Fibroblast of gingiva (primary cell): ENCODE results near the gene DMRTB1.

Experiments
- DNase-seq: peaks from one replicate; pipeline ENCODE4 v3.0.0-alpha.2; 2011; ENCODE audit warnings: low read depth

The DMRTB1 gene

DNA sequence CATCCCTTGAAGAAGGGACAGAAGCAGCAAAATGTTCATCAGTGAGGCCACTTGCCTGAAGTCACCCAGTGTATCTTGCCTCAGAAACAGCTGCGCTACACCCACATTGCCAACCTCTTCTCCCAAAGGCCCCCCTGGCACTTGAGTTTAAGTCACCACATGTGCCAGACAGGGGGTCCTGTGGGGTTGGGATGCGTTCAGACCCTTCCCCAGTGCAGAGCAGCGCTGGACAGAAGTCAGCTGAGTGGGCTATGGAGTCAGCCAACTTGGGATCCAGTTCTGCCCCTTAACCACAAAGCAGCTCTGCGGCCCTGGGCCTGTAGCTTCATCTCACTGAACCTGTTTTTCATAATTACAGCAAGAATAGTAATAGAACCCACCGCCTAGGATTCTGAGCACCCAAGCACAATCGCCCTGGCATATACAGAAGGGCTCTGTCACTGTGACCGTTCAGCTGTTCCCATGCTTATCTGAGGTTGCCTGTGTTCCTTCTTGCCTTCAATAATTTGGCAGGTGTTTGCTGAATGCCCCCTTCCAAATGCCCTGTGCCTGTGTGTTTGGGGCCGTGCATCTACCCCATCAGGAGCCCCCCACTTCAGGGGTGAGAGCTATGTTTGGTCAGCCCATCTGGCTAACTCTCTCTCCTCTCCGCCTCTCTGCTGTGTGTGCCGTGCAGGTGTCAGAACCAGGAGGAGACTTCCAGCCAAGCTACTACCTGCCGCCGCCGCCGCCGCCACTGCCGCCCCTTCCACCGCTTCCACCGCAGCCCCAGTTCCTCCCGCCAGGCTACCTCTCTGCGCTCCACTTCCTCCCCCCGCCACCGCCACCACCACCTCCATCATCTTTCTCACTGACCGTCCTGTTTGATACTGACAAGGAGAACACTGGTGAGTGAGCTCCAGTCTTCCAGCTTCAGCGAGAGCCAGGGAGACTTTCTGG lies 5.0 kb downstream of the DMRTB1 start:
- DNase-seq = no peak

- no peak for DNase-seq
Measured at GRCh38 chr1:53465023-53465957, 6.1 kb downstream of the DMRTB1 start.

- no peak for DNase-seq
Measured at GRCh38 chr1:53467391-53467790, 8.2 kb downstream of the DMRTB1 start.

- DNase-seq = no peak
Measured at GRCh38 chr1:53468374-53468773, 9.2 kb downstream of the DMRTB1 start.

GRCh38 chr1:53469373-53469772 lies 10.2 kb downstream of the DMRTB1 start:
- DNase-seq = no peak

GRCh38 chr1:53470155-53470554 lies 11.0 kb downstream of the DMRTB1 start:
- DNase-seq = peak; percentile 45

DNA sequence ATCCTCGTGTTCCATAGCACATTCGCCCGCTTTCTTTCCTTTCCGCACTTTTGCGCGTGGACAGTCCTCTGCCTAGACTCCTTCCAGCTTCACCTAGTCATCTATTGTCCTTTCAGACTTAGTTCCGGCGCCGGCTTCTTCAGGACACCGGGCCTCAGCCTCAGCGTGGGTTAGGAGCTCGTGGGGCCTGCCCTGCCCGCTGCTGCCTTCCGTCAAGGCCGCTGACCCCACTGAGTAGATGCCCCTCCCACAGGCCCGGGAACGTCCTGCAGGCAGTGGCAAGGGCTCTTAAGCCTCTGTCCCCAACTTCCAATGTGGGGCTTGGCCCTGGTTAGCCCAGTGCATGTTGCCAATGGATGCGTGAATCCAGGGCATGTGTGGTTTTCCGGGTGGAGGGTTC lies 11.4 kb downstream of the DMRTB1 start:
- no peak for DNase-seq

- DNase-seq = no peak
Measured at GRCh38 chr1:53471000-53471399, 11.8 kb downstream of the DMRTB1 start.

DNA sequence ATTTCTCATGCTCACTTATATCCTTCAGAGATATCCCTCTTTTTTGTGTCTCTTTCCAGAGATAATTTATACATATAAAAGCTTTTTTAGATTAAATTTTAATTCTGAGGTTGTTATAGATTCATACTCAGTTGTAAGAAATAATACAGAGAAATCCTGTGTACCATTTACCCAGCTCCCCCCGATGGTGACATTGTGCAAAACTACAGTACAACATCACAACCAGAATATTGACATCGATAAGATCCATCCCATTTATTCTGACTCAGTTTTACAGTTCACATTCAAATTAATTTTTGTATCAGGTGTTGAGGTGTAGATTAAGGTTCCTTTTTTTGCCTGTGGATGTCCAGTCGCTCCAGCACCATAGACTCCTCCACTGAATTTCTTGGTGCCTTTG lies 14.3 kb downstream of the DMRTB1 start:
- DNase-seq = no peak

DNA sequence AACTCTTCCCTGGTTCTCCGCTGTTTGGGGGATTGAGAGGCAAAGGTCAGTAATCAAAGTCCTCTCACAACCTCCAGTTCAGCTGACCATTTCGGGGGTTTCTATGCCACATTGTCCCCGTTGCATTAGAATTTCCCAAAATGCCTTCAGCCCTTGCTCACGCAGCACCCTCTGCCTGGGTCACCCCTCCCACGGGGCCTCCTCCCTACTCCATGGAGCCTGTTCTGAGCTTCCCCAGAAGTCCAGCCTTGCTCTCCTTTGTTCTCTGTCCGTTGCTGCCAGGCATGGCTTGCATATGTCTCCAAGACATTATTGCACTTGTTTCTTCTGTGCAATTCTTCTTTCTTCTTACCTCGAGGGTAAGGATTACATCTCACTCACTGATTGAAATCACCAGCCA lies 16.5 kb downstream of the DMRTB1 start:
- no peak for DNase-seq

DNA sequence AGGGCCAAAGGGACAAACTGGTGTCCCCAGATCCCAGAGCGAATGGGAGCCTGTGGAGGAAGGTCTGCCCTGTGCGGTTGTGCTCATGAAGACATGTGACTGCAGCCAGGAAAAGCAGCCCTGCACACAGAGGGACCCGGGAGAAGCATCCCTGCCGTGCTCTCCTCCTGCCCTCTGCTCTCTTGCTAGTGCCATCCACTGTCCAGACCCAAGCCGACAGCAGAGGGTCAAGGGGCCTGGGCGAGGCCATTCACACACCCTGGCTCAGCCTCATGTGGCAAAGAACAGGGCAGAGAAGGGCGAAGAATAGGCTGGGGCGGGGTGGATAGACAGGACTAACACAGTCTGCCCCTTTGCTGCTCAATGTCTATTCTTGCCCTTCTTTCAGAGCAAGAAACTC lies 17.4 kb downstream of the DMRTB1 start:
- DNase-seq = no peak

DNA sequence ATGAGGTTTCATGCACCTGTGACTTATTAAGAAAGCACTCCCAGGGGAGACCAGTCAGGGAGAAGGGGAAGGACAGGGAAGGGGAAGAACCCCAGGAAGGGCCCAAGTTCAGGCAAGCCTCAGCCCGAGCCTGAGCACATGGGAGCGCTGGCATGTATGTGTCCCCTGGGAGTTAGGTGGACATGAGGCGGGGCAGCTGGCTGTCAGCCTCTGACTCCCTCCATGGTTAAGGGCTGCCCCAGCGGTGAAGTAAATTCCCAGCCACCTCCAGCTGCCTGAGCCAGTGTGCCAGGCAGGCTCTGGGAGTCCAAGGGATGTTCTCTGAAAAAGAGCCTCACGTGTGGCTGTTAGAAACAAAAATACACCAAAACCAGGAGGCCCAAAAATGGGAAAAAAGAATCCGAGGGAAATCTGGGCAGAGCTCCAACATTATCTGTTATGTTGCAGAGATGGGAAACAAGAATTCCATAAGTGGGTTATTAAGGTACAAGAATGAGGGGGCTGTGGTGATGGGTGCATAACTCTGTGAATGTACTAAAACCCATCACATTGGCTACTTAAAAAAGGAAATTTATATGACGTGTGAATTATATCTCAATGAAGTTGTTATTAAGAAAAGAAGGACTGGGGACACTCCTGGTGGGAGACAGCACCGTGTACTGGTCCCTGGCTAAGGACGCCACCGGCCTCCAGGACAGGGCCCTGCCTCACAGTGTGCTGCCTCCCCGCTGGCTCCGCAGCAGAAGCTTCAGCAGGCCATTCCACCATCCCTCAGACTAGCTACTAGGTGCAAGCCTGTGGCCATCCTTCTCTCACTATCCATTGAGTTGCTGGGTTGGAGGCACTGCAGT lies 18.7 kb downstream of the DMRTB1 start:
- no peak for DNase-seq

- DNase-seq = no peak
Measured at GRCh38 chr1:53478502-53478818, 19.3 kb downstream of the DMRTB1 start.

DNA sequence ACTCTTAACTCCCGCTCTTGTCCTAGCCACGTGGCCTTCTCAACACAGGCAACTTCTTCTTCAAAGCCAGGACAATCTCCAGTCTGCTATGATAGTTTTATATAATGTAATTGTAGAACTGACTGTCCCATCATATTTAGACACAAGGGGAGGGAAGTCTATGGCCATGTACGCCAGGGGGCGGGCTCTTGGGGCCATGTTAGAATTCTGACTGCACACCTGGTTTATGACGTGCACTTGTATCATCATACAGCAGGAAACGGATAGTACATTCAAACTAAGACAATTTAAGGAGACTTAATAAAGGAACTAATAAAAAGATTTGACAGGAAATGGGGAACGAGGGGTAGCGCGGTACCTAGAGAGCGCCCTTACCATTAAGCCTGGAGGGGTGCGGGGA lies 21.5 kb downstream of the DMRTB1 start:
- no peak for DNase-seq

DNA sequence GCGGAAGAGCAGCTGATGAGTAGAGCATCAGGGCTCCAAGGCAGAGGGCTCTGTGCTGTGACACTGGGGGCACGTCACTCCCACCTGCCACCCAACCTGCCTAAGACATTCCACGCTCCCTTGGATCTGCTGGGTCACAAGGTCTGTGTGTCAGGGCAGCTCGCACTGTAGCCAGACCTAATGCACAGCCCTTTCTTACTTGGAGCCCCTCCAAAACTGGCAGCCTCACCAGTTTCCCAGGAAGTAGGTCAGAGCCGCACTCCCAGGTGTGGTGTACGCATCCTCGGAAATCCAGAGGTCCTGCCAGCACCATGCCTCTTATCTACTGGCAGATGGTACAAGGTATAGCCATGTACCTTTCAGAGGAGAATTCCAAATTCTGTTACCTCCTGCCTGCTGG lies 22.3 kb downstream of the DMRTB1 start:
- no peak for DNase-seq

GRCh38 chr1:53482441-53483153 lies 23.4 kb downstream of the DMRTB1 start:
- no peak for DNase-seq

DNA sequence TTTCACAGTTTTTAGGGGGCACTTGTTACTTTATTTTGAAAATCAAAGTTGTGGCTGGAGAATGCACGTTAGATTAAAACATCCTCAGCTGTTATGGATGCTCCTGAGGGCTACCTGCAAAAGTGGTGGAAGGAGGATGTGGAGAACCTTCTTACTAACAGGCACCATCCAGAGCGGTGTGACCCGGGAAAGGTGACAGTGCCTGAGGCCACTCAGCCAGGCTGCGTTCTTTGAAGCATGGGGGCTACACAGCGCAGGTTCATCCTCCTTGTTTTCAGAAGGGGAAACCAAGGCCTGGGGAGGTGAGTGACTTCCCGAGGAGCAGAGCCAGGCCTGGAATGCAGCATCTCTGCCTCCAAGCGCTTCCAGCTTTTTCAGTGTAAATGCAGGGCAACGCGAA lies 24.0 kb downstream of the DMRTB1 start:
- no peak for DNase-seq

DNA sequence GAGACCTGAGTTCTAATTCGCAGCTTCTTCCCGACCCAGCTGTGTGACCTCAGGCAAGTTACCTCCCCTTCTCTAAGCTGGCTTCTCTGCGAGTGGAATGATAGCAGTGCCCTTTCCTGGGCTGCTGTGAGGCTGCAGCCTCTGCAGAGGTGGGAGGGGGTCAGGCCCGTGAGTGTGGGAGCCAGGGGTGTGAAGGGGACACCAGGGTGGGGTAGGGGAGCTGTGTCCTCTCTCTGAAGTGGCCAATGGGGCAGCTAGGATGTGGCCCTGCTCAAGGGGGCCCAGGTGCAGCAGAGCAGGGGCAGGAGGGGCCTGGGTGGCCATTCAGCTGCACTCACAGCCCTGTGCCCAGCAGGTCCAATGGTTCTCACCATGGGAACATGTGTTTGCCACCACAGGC lies 24.5 kb downstream of the DMRTB1 start:
- no peak for DNase-seq

DNA sequence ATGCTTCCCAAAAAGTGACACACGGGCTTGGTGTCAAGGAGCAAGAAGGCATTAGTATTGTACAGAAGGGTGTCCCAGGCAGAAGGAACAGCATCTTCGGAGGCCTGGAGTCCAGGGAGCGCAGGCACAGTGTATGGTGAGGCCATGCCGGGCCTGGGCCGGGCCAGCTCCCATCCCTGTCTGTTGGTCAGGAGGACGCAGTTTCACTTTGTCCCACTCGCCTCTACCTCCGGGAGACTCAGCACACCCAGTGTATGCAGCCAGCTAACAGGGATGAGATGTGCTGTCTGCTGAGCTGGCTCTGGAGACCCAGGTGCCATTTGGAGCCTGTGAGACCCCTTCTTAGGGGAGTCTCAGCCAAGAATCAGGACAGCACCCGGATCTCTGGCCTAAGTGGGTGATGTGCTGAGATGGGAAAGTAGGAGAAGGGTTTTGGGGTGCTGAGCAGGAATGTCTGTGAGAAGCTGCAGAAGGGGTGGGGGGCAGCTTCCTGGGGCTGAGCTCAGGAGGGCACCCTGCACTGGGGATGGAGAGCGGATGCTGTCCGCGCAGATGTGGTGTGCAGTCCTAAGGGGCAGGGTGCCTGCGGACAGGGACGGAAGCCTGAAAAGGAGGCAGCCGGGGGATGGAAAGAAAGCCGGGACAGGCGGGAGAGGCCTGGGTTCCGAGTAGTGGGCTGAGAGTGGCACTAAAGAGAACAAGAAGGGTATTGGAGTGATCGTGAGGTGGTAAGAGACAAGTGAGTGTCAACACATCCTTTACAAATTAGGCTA lies 25.7 kb downstream of the DMRTB1 start:
- DNase-seq = no peak

- peak; percentile 74 for DNase-seq
Measured at GRCh38 chr1:53485478-53486394, 26.5 kb downstream of the DMRTB1 start.
